Muscle layer of duodenum (tissue), 2 donors: Measurements from ENCODE around the gene NUDT3.

ENCODE experiments used
- H3K27ac ChIP-seq: one replicate; pipeline ENCODE4 v1.7.0; 2013; ENCODE audit warnings: mild to moderate bottlenecking, low read length
- H3K27me3 ChIP-seq: one replicate; pipeline ENCODE4 v1.7.0; 2013; ENCODE audit warnings: low read depth, mild to moderate bottlenecking, control low read depth, low read length
- H3K36me3 ChIP-seq, 2 donors: one replicate each; pipeline ENCODE4 v1.7.0; 2013; ENCODE audit warnings: low read length in 2 of 2, control low read depth in 1 of 2, mild to moderate bottlenecking in 1 of 2; ENCODE audit not compliant: insufficient read depth in 2 of 2, control insufficient read depth in 1 of 2
- H3K4me1 ChIP-seq, 2 donors: one replicate each; pipeline ENCODE4 v1.7.0; 2013; ENCODE audit warnings: low read length in 2 of 2, mild to moderate bottlenecking in 2 of 2, control low read depth in 1 of 2, moderate library complexity in 1 of 2; ENCODE audit not compliant: insufficient read depth in 2 of 2, control insufficient read depth in 1 of 2
- H3K4me3 ChIP-seq, 2 donors: one replicate each; pipeline ENCODE4 v1.7.0; 2013; ENCODE audit warnings: low read length in 2 of 2, low read depth in 1 of 2, mild to moderate bottlenecking in 1 of 2
- H3K9me3 ChIP-seq, 2 donors: one replicate each; pipeline ENCODE4 v1.7.0; 2013; ENCODE audit warnings: low read length in 2 of 2, control low read depth in 1 of 2, mild to moderate bottlenecking in 1 of 2; ENCODE audit not compliant: control insufficient read depth in 1 of 2
- donor health status: healthy.

Gene NUDT3

DNA sequence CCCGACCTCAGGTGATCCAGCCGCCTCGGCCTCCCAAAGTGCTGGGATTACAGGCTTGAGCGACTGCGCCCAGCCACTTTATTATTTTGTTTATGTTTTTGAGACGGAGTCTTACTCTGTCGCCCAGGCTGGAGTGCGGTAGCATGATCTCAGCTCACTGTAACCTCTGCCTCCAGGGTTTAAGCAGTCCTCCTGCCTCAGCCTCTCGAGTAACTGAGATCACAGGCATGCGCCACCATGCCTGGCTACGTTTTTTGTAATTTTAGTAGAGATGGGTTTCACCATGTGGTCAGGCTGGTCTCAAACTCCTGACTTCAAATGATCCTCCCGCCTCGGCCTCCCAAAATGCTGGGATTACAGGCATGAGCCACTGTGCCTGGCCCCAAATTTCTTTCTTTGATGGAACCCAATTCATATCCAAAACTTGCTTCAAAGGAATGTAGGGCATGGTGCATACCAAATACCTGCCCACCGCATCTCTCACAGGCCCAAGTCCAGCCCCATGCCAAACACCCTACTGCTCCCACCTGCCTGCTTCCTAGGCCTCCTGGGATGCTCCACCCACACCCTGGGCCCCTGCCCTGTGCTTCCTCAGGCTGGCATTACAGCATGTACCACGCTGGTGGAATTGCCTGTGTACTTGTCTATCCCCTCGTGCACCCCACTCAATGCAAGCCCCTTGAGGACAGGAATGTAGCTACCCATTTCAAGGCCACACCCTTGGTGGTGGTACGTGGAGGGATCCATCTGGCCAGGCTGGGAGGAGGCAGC lies 160.7 kb downstream of the NUDT3 start:
- Histone ChIP-seq H3K9me3 (no peaks in the 10 kb centered on the region), H3K4me3 (no peak overlapping the region), H3K27me3 (no peaks in the 10 kb centered on the region), H3K4me1 (peaks cover 0 to 6% of the 10 kb centered on the region in 2 donors), H3K36me3 (no peaks in the 10 kb centered on the region), H3K27ac (no peak overlapping the region)

DNA sequence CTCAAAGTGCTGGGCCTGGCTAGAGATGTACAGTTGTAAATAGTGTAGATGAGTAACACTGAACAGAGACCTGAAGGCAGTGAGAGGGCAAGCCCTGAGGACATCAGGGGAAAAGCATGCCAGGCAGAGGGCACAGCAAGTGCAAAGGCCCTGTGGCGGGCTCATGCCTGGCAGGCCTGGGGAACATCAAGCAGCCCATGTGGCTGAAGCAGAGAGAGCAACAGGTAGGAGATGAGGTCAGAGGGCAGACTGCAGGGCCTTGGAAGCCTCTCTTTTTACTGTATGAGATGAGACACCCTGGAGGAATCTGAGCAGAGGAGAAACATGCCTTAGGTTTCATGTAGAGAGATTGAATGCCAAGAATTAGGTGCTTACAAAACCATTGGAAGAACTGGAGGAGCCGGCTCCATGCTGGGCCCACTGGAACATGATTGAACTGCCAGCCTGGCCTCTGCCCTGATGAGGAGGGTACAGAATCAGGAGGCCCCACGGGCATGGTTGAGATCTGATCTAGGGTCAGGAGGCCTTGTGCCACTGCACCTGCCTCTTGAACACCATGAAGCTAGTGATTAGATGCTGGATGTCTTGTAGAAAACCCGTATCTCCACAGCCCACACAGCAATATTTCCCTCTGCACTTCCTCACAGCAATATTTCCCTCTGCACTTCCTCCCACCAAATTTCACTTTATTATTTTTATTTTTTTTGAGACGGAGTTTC lies 161.7 kb downstream of the NUDT3 start:
- Histone ChIP-seq H3K27me3 (no peaks in the 10 kb centered on the region), H3K4me1 (peaks cover 0 to 1% of the 10 kb centered on the region in 2 donors), H3K9me3 (no peaks in the 10 kb centered on the region), H3K27ac (no peak overlapping the region), H3K4me3 (no peak overlapping the region), H3K36me3 (no peaks in the 10 kb centered on the region)

DNA sequence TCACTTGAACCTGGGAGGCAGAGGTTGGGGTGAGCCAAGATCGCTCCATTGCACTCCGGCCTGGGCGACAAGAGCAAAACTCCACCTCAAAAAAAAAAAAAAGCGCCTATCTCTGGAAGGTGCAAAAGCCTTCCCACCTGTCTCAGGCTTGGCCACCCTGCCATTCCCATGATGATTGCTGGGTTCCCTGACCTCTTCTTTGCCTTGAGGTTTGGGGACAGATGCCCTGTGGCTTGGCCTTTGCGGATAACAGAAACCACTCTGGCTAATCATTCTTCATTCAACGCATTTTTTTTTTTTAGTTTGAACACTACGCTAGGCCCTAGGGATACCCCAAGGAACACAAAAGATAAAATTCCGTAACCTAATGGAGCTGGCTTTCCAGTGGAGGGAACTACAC lies 162.6 kb downstream of the NUDT3 start:
- H3K4me3 ChIP-seq, result no peak overlapping the region
- no peaks in the 10 kb centered on the region for H3K9me3 ChIP-seq
- H3K27ac ChIP-seq, result no peak overlapping the region
- no peaks in the 10 kb centered on the region for H3K4me1 ChIP-seq
- H3K27me3 ChIP-seq, result no peaks in the 10 kb centered on the region
- no peaks in the 10 kb centered on the region for H3K36me3 ChIP-seq
